ENCODE measurements around the gene ABLIM1. TPM values are rescaled to one million over a fixed set of nuclear protein-coding genes. Genes with fewer than 3 reads are reported as not detected.

Gene ABLIM1
- total RNA-seq, 6 donors from 2014 or later, result 92.2 to 153 (median 131) TPM

- ATAC-seq (ENCODE audit: low FRiP score in 2 of 2) (no peak), DNase-seq (no peak)
- Histone ChIP-seq H3K27me3 (no peaks in the 10 kb centered on the region), H3K9me3 (no peaks in the 10 kb centered on the region), H3K27ac (no peak overlapping the region), H3K36me3 (peaks cover 0 to 5% (median 0%) of the 10 kb centered on the region in 4 donors), H3K4me1 (no peaks in the 10 kb centered on the region), H3K4me3 (no peak overlapping the region)
- TF ChIP-seq POLR2A (IDR thresholded peaks at IDR 0.05), result no peak
- TF ChIP-seq CTCF (IDR thresholded peaks at IDR 0.05), result no peak
- no peak for TF ChIP-seq EP300 (IDR thresholded peaks at IDR 0.05)
- no peak for TF ChIP-seq POLR2AphosphoS5 (IDR thresholded peaks at IDR 0.05)
Observed at GRCh38 chr10:114565066-114565465, 93.0 kb downstream of the ABLIM1 start.

DNA sequence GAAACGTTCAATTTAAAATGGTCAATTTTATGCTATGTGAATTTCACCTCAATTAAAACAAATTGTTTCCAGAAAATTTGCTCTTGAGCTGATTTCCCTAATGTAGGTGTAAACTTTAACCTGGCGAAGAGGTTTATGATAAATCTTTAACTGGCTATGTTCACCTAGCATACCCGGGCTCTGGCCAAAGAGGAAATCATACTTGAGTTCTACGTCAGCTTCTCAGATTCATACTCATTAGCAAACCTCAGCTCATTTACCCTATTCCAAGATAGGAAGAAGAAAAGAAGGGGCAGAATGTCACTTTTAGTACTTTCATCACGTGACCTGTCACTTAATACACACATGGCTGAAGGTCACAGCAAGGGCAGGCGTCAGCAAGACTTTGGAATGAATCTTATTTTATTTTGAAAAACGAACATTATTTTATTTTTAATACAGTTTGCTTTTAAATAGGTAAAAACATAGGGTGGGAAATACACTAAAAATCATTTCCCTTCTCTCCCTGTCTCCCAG, 97.0 kb downstream of the ABLIM1 start:
- no peak for ATAC-seq (ENCODE audit: low FRiP score in 2 of 2)
- no peaks in the 10 kb centered on the region for H3K27me3 ChIP-seq
- no peaks in the 10 kb centered on the region for H3K4me1 ChIP-seq
- no peak for TF ChIP-seq EP300 (IDR thresholded peaks at IDR 0.05)
- no peaks in the 10 kb centered on the region for H3K36me3 ChIP-seq
- WGBS, 2 donors, result 76 to 79% methylated on average over 7 of the region's 7 CpGs
- DNase-seq, result no peak
- H3K27ac ChIP-seq, result no peak overlapping the region
- H3K4me3 ChIP-seq, result no peak overlapping the region
- peaks cover 0 to 8% (median 2%) of the 10 kb centered on the region in 4 donors for H3K9me3 ChIP-seq

DNA sequence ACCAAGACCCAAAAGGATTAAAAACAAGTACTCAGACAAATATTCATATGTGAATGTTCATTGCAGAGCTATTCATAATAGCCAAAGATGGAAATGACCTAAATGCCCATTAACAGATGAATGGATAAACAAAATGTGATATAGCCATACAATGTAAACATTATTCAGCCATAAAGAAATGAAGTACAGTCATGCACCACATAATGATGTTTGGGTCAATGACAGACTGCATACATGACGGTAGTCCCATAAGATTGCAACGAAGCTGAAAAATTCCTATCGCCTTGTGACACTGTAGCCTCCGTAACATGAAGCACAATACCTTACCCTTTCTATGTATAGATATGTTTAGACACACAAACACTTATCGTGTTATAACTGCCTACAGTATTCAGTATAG, 97.9 kb downstream of the ABLIM1 start:
- Histone ChIP-seq H3K27ac (no peak overlapping the region), H3K27me3 (no peaks in the 10 kb centered on the region), H3K4me1 (no peaks in the 10 kb centered on the region), H3K4me3 (no peak overlapping the region), H3K36me3 (no peaks in the 10 kb centered on the region), H3K9me3 (peaks cover 0 to 8% (median 2%) of the 10 kb centered on the region in 4 donors)
- no peak for ATAC-seq (ENCODE audit: low FRiP score in 2 of 2)
- no peak for DNase-seq
- 93 to 95% methylated on average over 5 of the region's 5 CpGs for WGBS, 2 donors
- no peak for TF ChIP-seq POLR2A (IDR thresholded peaks at IDR 0.05)
- no peak for TF ChIP-seq CTCF (IDR thresholded peaks at IDR 0.05)
- TF ChIP-seq POLR2AphosphoS5 (IDR thresholded peaks at IDR 0.05), result no peak
- TF ChIP-seq EP300 (IDR thresholded peaks at IDR 0.05), result no peak

GRCh38 chr10:114559636-114560035, 98.4 kb downstream of the ABLIM1 start:
- DNase-seq, result no peak
- Histone ChIP-seq H3K9me3 (peaks cover 0 to 8% (median 2%) of the 10 kb centered on the region in 4 donors), H3K4me3 (no peak overlapping the region), H3K36me3 (no peaks in the 10 kb centered on the region), H3K27ac (no peak overlapping the region), H3K27me3 (no peaks in the 10 kb centered on the region), H3K4me1 (no peaks in the 10 kb centered on the region)
- no peak for TF ChIP-seq EP300 (IDR thresholded peaks at IDR 0.05)
- TF ChIP-seq CTCF (IDR thresholded peaks at IDR 0.05), result no peak
- no peak for TF ChIP-seq POLR2A (IDR thresholded peaks at IDR 0.05)
- no peak for TF ChIP-seq POLR2AphosphoS5 (IDR thresholded peaks at IDR 0.05)
- 93 to 100% methylated on average over 1 of the region's 1 CpG for WGBS, 2 donors
- ATAC-seq (ENCODE audit: low FRiP score in 2 of 2), result no peak

GRCh38 chr10:114557854-114558253, 100.2 kb downstream of the ABLIM1 start:
- DNase-seq, result no peak
- Histone ChIP-seq H3K9me3 (peaks cover 0 to 8% (median 2%) of the 10 kb centered on the region in 4 donors), H3K4me3 (no peak overlapping the region), H3K4me1 (peaks cover 0 to under 1% (median 0%) of the 10 kb centered on the region in 4 donors), H3K36me3 (no peaks in the 10 kb centered on the region), H3K27me3 (no peaks in the 10 kb centered on the region), H3K27ac (no peak overlapping the region)
- WGBS, 2 donors, result 95 to 97% methylated on average over 5 of the region's 5 CpGs
- no peak for TF ChIP-seq CTCF (IDR thresholded peaks at IDR 0.05)
- no peak for TF ChIP-seq POLR2A (IDR thresholded peaks at IDR 0.05)
- no peak for TF ChIP-seq EP300 (IDR thresholded peaks at IDR 0.05)
- TF ChIP-seq POLR2AphosphoS5 (IDR thresholded peaks at IDR 0.05), result no peak
- ATAC-seq (ENCODE audit: low FRiP score in 2 of 2), result no peak
